Measurements from ENCODE around the gene PEAK1. TPM values are rescaled to one million over a fixed set of nuclear protein-coding genes. Genes with fewer than 3 reads are reported as not detected.

The PEAK1 gene
- total and polyA plus RNA-seq, 3 experiments from 2014 or later = 2.2 to 26.3 (median 25.1) TPM

GRCh38 chr15:77327168-77327567 lies 92.7 kb downstream of the PEAK1 start:
- Histone ChIP-seq H3K27ac (ENCODE audit: low read depth, low read length) (no peak overlapping the region), H3K9me3 (ENCODE audit: low read length) (no peaks in the 10 kb centered on the region), H3K27me3 (ENCODE audit: insufficient read depth, low read length, poor library complexity, severe bottlenecking) (no peaks in the 10 kb centered on the region), H3K36me3 (ENCODE audit: insufficient read depth, low read length) (no peaks in the 10 kb centered on the region), H3K4me3 (ENCODE audit: low read length) (no peak overlapping the region), H3K4me1 (ENCODE audit: insufficient read depth, low read length) (no peaks in the 10 kb centered on the region)
- Mint-ChIP-seq H3K4me3 (no peak overlapping the region), H3K27me3 (no peaks in the 10 kb centered on the region), H3K4me1 (no peaks in the 10 kb centered on the region), H3K27ac (no peak overlapping the region), H3K36me3 (peaks cover 1 to 10% (median 3%) of the 10 kb centered on the region in 3 donors), H3K9me3 (no peaks in the 10 kb centered on the region)
- ChIA-PET POLR2A (no interaction called here), CTCF (no interaction called here)
- DNase-seq = no peak

GRCh38 chr15:77326366-77326765 lies 93.5 kb downstream of the PEAK1 start:
- Histone ChIP-seq H3K9me3 (ENCODE audit: low read length) (no peaks in the 10 kb centered on the region), H3K27me3 (ENCODE audit: insufficient read depth, low read length, poor library complexity, severe bottlenecking) (no peaks in the 10 kb centered on the region), H3K4me1 (ENCODE audit: insufficient read depth, low read length) (no peaks in the 10 kb centered on the region), H3K36me3 (ENCODE audit: insufficient read depth, low read length) (no peaks in the 10 kb centered on the region), H3K27ac (ENCODE audit: low read depth, low read length) (no peak overlapping the region), H3K4me3 (ENCODE audit: low read length) (no peak overlapping the region)
- POLR2A ChIA-PET = no interaction called here
- H3K4me1 Mint-ChIP-seq = no peaks in the 10 kb centered on the region
- H3K27ac Mint-ChIP-seq = no peak overlapping the region
- H3K9me3 Mint-ChIP-seq = no peaks in the 10 kb centered on the region
- CTCF ChIA-PET = no interaction called here
- H3K4me3 Mint-ChIP-seq = no peak overlapping the region
- no peak for DNase-seq
- H3K36me3 Mint-ChIP-seq = peaks cover 1 to 10% (median 3%) of the 10 kb centered on the region in 3 donors
- H3K27me3 Mint-ChIP-seq = no peaks in the 10 kb centered on the region

- CTCF ChIA-PET = no interaction called here
- POLR2A ChIA-PET = no interaction called here
- H3K9me3 Mint-ChIP-seq = no peaks in the 10 kb centered on the region
Observed at GRCh38 chr15:77312523-77312922, 107.4 kb downstream of the PEAK1 start.

GRCh38 chr15:77311618-77312398 lies 108.1 kb downstream of the PEAK1 start:
- no peaks in the 10 kb centered on the region for H3K27me3 ChIP-seq (ENCODE audit: insufficient read depth, low read length, poor library complexity, severe bottlenecking)
- DNase-seq = no peak
- H3K36me3 ChIP-seq (ENCODE audit: insufficient read depth, low read length) = no peaks in the 10 kb centered on the region
- no peak overlapping the region for H3K4me3 Mint-ChIP-seq
- no peaks in the 10 kb centered on the region for H3K9me3 Mint-ChIP-seq
- CTCF ChIA-PET = no interaction called here
- no peaks in the 10 kb centered on the region for H3K27me3 Mint-ChIP-seq
- peaks cover 9 to 18% (median 14%) of the 10 kb centered on the region in 3 donors for H3K4me1 Mint-ChIP-seq
- H3K27ac Mint-ChIP-seq = no peak overlapping the region
- H3K4me1 ChIP-seq (ENCODE audit: insufficient read depth, low read length) = no peaks in the 10 kb centered on the region
- no peak overlapping the region for H3K27ac ChIP-seq (ENCODE audit: low read depth, low read length)
- no peak overlapping the region for H3K4me3 ChIP-seq (ENCODE audit: low read length)
- no peaks in the 10 kb centered on the region for H3K9me3 ChIP-seq (ENCODE audit: low read length)
- POLR2A ChIA-PET = no interaction called here
- no peaks in the 10 kb centered on the region for H3K36me3 Mint-ChIP-seq

More at GRCh38 chr15:77312523-77312922, 107.4 kb downstream of the PEAK1 start:
- no peak overlapping the region for H3K4me3 Mint-ChIP-seq
- H3K4me1 Mint-ChIP-seq = peaks cover 9 to 18% (median 14%) of the 10 kb centered on the region in 3 donors
- no peak for DNase-seq
- Histone ChIP-seq H3K4me3 (ENCODE audit: low read length) (no peak overlapping the region), H3K27me3 (ENCODE audit: insufficient read depth, low read length, poor library complexity, severe bottlenecking) (no peaks in the 10 kb centered on the region), H3K4me1 (ENCODE audit: insufficient read depth, low read length) (no peaks in the 10 kb centered on the region), H3K9me3 (ENCODE audit: low read length) (no peaks in the 10 kb centered on the region), H3K27ac (ENCODE audit: low read depth, low read length) (no peak overlapping the region), H3K36me3 (ENCODE audit: insufficient read depth, low read length) (no peaks in the 10 kb centered on the region)
- no peaks in the 10 kb centered on the region for H3K27me3 Mint-ChIP-seq
- H3K36me3 Mint-ChIP-seq = no peaks in the 10 kb centered on the region
- H3K27ac Mint-ChIP-seq = peak overlapping the region in 2 of 8 donors; percentile 9 to 78

- H3K27me3 Mint-ChIP-seq = no peaks in the 10 kb centered on the region
- Histone ChIP-seq H3K4me1 (ENCODE audit: insufficient read depth, low read length) (no peaks in the 10 kb centered on the region), H3K27me3 (ENCODE audit: insufficient read depth, low read length, poor library complexity, severe bottlenecking) (no peaks in the 10 kb centered on the region), H3K9me3 (ENCODE audit: low read length) (no peaks in the 10 kb centered on the region), H3K27ac (ENCODE audit: low read depth, low read length) (no peak overlapping the region), H3K4me3 (ENCODE audit: low read length) (no peak overlapping the region), H3K36me3 (ENCODE audit: insufficient read depth, low read length) (no peaks in the 10 kb centered on the region)
- ChIA-PET CTCF (no interaction called here), POLR2A (no interaction called here)
- H3K27ac Mint-ChIP-seq = peak overlapping the region in 1 of 8 donors; percentile 31
- no peaks in the 10 kb centered on the region for H3K36me3 Mint-ChIP-seq
- H3K4me1 Mint-ChIP-seq = peaks cover 9 to 18% (median 14%) of the 10 kb centered on the region in 3 donors
- no peaks in the 10 kb centered on the region for H3K9me3 Mint-ChIP-seq
- no peak for DNase-seq
- H3K4me3 Mint-ChIP-seq = no peak overlapping the region
Observed at GRCh38 chr15:77311020-77311419, 108.9 kb downstream of the PEAK1 start.

- Histone ChIP-seq H3K36me3 (ENCODE audit: insufficient read depth, low read length) (no peaks in the 10 kb centered on the region), H3K27me3 (ENCODE audit: insufficient read depth, low read length, poor library complexity, severe bottlenecking) (no peaks in the 10 kb centered on the region), H3K4me1 (ENCODE audit: insufficient read depth, low read length) (no peaks in the 10 kb centered on the region), H3K27ac (ENCODE audit: low read depth, low read length) (no peak overlapping the region), H3K4me3 (ENCODE audit: low read length) (no peak overlapping the region), H3K9me3 (ENCODE audit: low read length) (no peaks in the 10 kb centered on the region)
- Mint-ChIP-seq H3K27ac (no peak overlapping the region), H3K27me3 (no peaks in the 10 kb centered on the region), H3K4me3 (no peak overlapping the region), H3K9me3 (no peaks in the 10 kb centered on the region), H3K36me3 (no peaks in the 10 kb centered on the region), H3K4me1 (peaks cover 9 to 18% (median 14%) of the 10 kb centered on the region in 3 donors)
- ChIA-PET POLR2A (no interaction called here), CTCF (no interaction called here)
- DNase-seq = no peak
Observed at GRCh38 chr15:77309392-77309791, 110.5 kb downstream of the PEAK1 start.

- Mint-ChIP-seq H3K27ac (no peak overlapping the region), H3K36me3 (no peaks in the 10 kb centered on the region), H3K4me1 (peaks cover 9 to 18% (median 14%) of the 10 kb centered on the region in 3 donors), H3K4me3 (no peak overlapping the region), H3K9me3 (no peaks in the 10 kb centered on the region), H3K27me3 (no peaks in the 10 kb centered on the region)
- no peak for DNase-seq
- Histone ChIP-seq H3K27ac (ENCODE audit: low read depth, low read length) (no peak overlapping the region), H3K9me3 (ENCODE audit: low read length) (no peaks in the 10 kb centered on the region), H3K4me3 (ENCODE audit: low read length) (no peak overlapping the region), H3K36me3 (ENCODE audit: insufficient read depth, low read length) (no peaks in the 10 kb centered on the region), H3K27me3 (ENCODE audit: insufficient read depth, low read length, poor library complexity, severe bottlenecking) (no peaks in the 10 kb centered on the region), H3K4me1 (ENCODE audit: insufficient read depth, low read length) (no peaks in the 10 kb centered on the region)
- ChIA-PET POLR2A (no interaction called here), CTCF (no interaction called here)
Observed at GRCh38 chr15:77305953-77306352, 114.0 kb downstream of the PEAK1 start.

GRCh38 chr15:77296773-77297337 lies 123.0 kb downstream of the PEAK1 start:
- Histone ChIP-seq H3K27me3 (ENCODE audit: insufficient read depth, low read length, poor library complexity, severe bottlenecking) (no peaks in the 10 kb centered on the region), H3K4me3 (ENCODE audit: low read length) (no peak overlapping the region), H3K4me1 (ENCODE audit: insufficient read depth, low read length) (no peaks in the 10 kb centered on the region), H3K36me3 (ENCODE audit: insufficient read depth, low read length) (no peaks in the 10 kb centered on the region), H3K27ac (ENCODE audit: low read depth, low read length) (no peak overlapping the region), H3K9me3 (ENCODE audit: low read length) (no peaks in the 10 kb centered on the region)
- no peak overlapping the region for H3K27ac Mint-ChIP-seq
- no peaks in the 10 kb centered on the region for H3K4me1 Mint-ChIP-seq
- no peak overlapping the region for H3K4me3 Mint-ChIP-seq
- DNase-seq = no peak
- no peaks in the 10 kb centered on the region for H3K9me3 Mint-ChIP-seq
- ChIA-PET CTCF (no interaction called here), POLR2A (no interaction called here)
- peaks cover 0 to 4% (median 0%) of the 10 kb centered on the region in 3 donors for H3K36me3 Mint-ChIP-seq
- no peaks in the 10 kb centered on the region for H3K27me3 Mint-ChIP-seq
